Activated T-cell treated with anti-CD3 and anti-CD28 coated beads, Interleukin-2, amount 50 U/mL, for 24 hours (primary cell): ENCODE measurements around the gene CPNE9.

Experiments used
- DNase-seq: peaks from one replicate; pipeline ENCODE4 v3.0.0-alpha.2; 2020
- H3K27ac Mint-ChIP-seq: 2 replicates; pipeline ENCODE4 v1.8.0; 2020; ENCODE audit warnings: mild to moderate bottlenecking, mixed read lengths
- H3K27me3 Mint-ChIP-seq: 2 replicates; pipeline ENCODE4 v1.8.0; 2020; ENCODE audit warnings: mixed read lengths
- H3K36me3 Mint-ChIP-seq: 2 replicates; pipeline ENCODE4 v1.8.0; 2020; ENCODE audit warnings: low read depth, mixed read lengths
- H3K4me1 Mint-ChIP-seq: 2 replicates; pipeline ENCODE4 v1.8.0; 2020; ENCODE audit warnings: low read depth, mixed read lengths
- H3K4me3 Mint-ChIP-seq: 2 replicates; pipeline ENCODE4 v1.8.0; 2020; ENCODE audit warnings: mild to moderate bottlenecking, moderate library complexity, mixed read lengths
- H3K9me3 Mint-ChIP-seq: 2 replicates; pipeline ENCODE4 v1.8.0; 2020; ENCODE audit warnings: mixed read lengths

The CPNE9 gene

DNA sequence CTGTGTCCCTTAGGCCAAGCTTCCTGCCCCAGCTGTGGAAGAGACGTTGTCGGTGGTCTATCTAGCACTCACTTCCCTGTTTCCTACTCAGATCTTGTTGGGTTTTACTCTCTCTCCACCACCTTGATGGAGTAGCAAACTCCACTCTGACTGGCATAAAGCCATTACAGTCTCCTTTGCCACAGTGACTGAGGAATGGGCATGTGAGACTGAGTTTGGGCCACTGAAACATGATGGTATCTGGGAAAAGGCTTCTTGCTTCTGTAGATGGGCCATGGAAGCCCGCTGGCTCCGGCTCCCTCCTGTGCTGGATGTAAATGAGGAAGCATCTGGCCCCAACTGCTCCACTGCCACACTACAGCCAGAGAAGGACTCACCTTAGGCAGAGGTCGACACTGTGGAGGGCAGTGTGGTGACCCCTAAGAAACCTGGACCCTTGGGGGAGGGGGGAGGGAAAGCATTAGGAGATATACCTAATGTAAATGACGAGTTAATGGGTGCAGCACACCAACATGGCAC lies 75.5 kb downstream of the CPNE9 start:
- DNase-seq = no peak
- Mint-ChIP-seq H3K27ac (peak overlapping the region; percentile 91), H3K4me3 (peak overlapping the region; percentile 48), H3K27me3 (no peaks in the 10 kb centered on the region), H3K4me1 (peaks cover 69% of the 10 kb centered on the region), H3K9me3 (peaks cover 2% of the 10 kb centered on the region), H3K36me3 (peaks cover 53% of the 10 kb centered on the region)
